GM12891 (cell line): Measurements from ENCODE around the gene BATF.

ENCODE experiments used
- POLR2A ChIP-seq: IDR thresholded peaks from 2 replicates; pipeline ENCODE4 v1.6.1; 2011; ENCODE audit warnings: low read depth, low read length, control low read depth
- TAF1 ChIP-seq: IDR thresholded peaks from 2 replicates; pipeline ENCODE4 v1.6.1; 2011; ENCODE audit warnings: low read depth, low read length, control low read depth

DNA sequence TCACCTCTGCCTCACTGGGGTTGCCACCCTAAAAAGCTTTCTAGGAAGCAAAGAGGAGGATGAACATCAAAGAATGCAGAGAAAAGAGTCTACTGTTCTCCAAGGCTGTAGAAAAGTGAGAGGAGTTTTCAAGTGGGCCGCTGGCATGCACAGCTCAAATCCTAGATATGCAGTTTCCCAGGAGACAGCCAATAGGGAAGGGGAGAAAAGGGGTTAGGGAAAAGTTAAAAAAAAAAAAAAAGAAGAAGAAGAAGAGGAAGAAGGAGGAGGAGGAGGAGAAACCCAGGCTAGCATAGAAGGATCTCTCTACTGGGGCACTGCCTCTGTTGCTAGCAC lies 682 bp downstream of the BATF start:
- TF ChIP-seq POLR2A (no peak), TAF1 (no peak)
